GM23338 (cell line): ENCODE measurements around the gene MS4A18. TPM values are rescaled to one million over a fixed set of nuclear protein-coding genes. Genes with fewer than 3 reads are reported as not detected.

ENCODE experiments used
- ATAC-seq: fragments of 200-7000 bp; cut with Tn5 transposase; 3 replicates; pipeline ENCODE4 v1.9.1; 2020
- DNase-seq: peaks from one replicate; pipeline ENCODE4 v3.0.0-alpha.2; 2015; ENCODE audit warnings: low spot score
- H2AFZ ChIP-seq: fragments of 200-600 bp; sonication (generic); 2 replicates; pipeline ENCODE4 v1.8.0; 2016; ENCODE audit warnings: antibody characterized with exemption, mild to moderate bottlenecking, moderate library complexity
- H3F3A ChIP-seq: fragments of 200-600 bp; sonication (generic); replicated peaks from 2 replicates; pipeline ENCODE4 v1.8.0; 2017; ENCODE audit warnings: antibody characterized with exemption, mixed run types, low read depth
- H3K27ac ChIP-seq: fragments of 200-600 bp; sonication (generic); 2 replicates; pipeline ENCODE4 v1.6.1; 2016; ENCODE audit warnings: low read depth
- H3K27me3 ChIP-seq: fragments of 200-600 bp; sonication (generic); 2 replicates; pipeline ENCODE4 v1.8.0; 2016; ENCODE audit warnings: mild to moderate bottlenecking, mixed run types, moderate library complexity; ENCODE audit not compliant: insufficient read depth
- H3K36me3 ChIP-seq: fragments of 200-600 bp; sonication (generic); 2 replicates; pipeline ENCODE4 v1.8.0; 2016; ENCODE audit warnings: mild to moderate bottlenecking; ENCODE audit not compliant: insufficient read depth
- H3K4me1 ChIP-seq: fragments of 200-600 bp; sonication (generic); 2 replicates; pipeline ENCODE4 v1.8.0; 2016; ENCODE audit warnings: mild to moderate bottlenecking, moderate library complexity; ENCODE audit not compliant: insufficient read depth
- H3K4me2 ChIP-seq: fragments of 200-600 bp; sonication (generic); 2 replicates; pipeline ENCODE4 v1.7.1; 2017; ENCODE audit warnings: mixed run types
- H3K4me3 ChIP-seq: fragments of 200-600 bp; sonication (generic); 2 replicates; pipeline ENCODE4 v1.6.1; 2016; ENCODE audit warnings: mixed run types
- H3K79me2 ChIP-seq: fragments of 200-600 bp; sonication (generic); replicated peaks from 2 replicates; pipeline ENCODE4 v1.8.0; 2017; ENCODE audit warnings: mild to moderate bottlenecking; ENCODE audit not compliant: insufficient read depth
- H3K9me2 ChIP-seq: fragments of 200-600 bp; sonication (generic); 2 replicates; pipeline ENCODE4 v1.8.0; 2017; ENCODE audit not compliant: insufficient read depth
- H4K20me1 ChIP-seq: fragments of 200-600 bp; sonication (generic); replicated peaks from 2 replicates; pipeline ENCODE4 v1.8.0; 2017; ENCODE audit warnings: mild to moderate bottlenecking; ENCODE audit not compliant: insufficient read depth
- H3K27ac Mint-ChIP-seq: 2 replicates; pipeline ENCODE4 v1.8.0; 2020; ENCODE audit warnings: inconsistent platforms, mild to moderate bottlenecking, moderate library complexity, mixed read lengths
- H3K27me3 Mint-ChIP-seq: 3 replicates; pipeline ENCODE4 v1.8.0; 2022; ENCODE audit warnings: low read depth, mild to moderate bottlenecking, moderate library complexity, mixed read lengths, inconsistent platforms; ENCODE audit not compliant: insufficient read depth, poor library complexity
- H3K36me3 Mint-ChIP-seq: 3 replicates; pipeline ENCODE4 v1.8.0; 2021; ENCODE audit warnings: low read depth, mild to moderate bottlenecking, inconsistent platforms, moderate library complexity, mixed read lengths
- H3K4me1 Mint-ChIP-seq: 3 replicates; pipeline ENCODE4 v1.8.0; 2020; ENCODE audit warnings: mild to moderate bottlenecking, inconsistent platforms, mixed read lengths
- H3K4me3 Mint-ChIP-seq: 3 replicates; pipeline ENCODE4 v1.8.0; 2021; ENCODE audit warnings: moderate library complexity, mild to moderate bottlenecking, inconsistent platforms, mixed read lengths
- H3K9me3 Mint-ChIP-seq: 3 replicates; pipeline ENCODE4 v1.8.0; 2020; ENCODE audit warnings: moderate library complexity, mild to moderate bottlenecking, inconsistent platforms, mixed read lengths
- CTCF ChIP-seq, 2 experiments: fragments of 200-600 bp in 1 of 2; sonication (generic) in 1 of 2; conservative IDR thresholded peaks; 2 replicates each; pipeline versions ENCODE4 v1.5.1 to v1.6.1; 2016 to 2017; ENCODE audit warnings: antibody characterized with exemption in 2 of 2, low read depth in 2 of 2, mild to moderate bottlenecking in 2 of 2, moderate library complexity in 1 of 2
- JUNB ChIP-seq: IDR thresholded peaks from one replicate; pipeline ENCODE4 v1.6.1; 2016; ENCODE audit warnings: antibody characterized with exemption; ENCODE audit not compliant: unreplicated experiment
- POLR2AphosphoS5 ChIP-seq: IDR thresholded peaks from 2 replicates; pipeline ENCODE4 v1.6.1; 2016; ENCODE audit warnings: antibody characterized with exemption, low read depth
- STAT1 ChIP-seq: IDR thresholded peaks from one replicate; pipeline ENCODE4 v1.6.1; 2016; ENCODE audit warnings: antibody characterized with exemption; ENCODE audit not compliant: unreplicated experiment
- polyA plus RNA-seq: library from polyadenylated mRNA; unstranded; fragments of >200 nt; fragmentation: Nextera tagmentation; extraction: Ambion mirVana; gene quantifications from 2 replicates; pipeline ENCODE4 v1.2.1, GENCODE V29; 2016
- total RNA-seq: library from RNA; depleted of rRNA; stranded (reverse); fragments of >200 nt; shearing (Covaris generic); gene quantifications from 2 replicates; pipeline ENCODE4 v1.2.3, GENCODE V29; 2014
- TF ChIP-seq, protein P1 (sequence below): fragments of 250-450 bp; sonication (Bioruptor Pico); IDR thresholded peaks from 2 replicates; pipeline ENCODE4 v1.5.0; 2020; ENCODE audit warnings: mild to moderate bottlenecking, moderate library complexity

Gene MS4A18
- total and polyA plus RNA-seq, 2 experiments from 2014 or later: not detected

DNA sequence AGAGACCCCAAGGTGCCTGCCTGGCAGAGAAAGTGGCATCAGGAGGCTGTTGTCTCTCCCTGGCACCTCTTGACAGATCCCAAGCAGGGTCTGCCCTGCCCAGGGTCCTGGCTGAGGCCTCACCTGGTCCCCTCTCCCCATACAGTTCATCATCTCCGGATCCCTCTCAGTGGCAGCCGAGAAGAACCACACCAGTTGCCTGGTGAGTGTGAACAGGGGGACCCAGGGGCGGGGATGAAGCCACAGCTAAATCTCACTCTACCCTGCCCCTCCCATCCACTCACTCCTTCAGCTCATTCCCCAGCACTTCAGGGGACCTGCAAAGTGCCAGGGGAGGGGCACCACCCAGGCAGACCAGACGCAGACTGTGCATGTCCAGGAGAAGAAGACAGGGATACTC lies 46.6 kb downstream of the MS4A18 start:
- no peaks in the 10 kb centered on the region for H3K4me1 ChIP-seq
- H3K27me3 Mint-ChIP-seq: peaks cover 18% of the 10 kb centered on the region

More for the DNA sequence above, 46.6 kb downstream of the MS4A18 start:
- no peaks in the 10 kb centered on the region; the same call in 2 of the 3 replicates for H3K36me3 Mint-ChIP-seq
- DNase-seq (no peak), ATAC-seq (no peak)
- Histone ChIP-seq H3K27ac (no peak overlapping the region), H3F3A (no peaks in the 10 kb centered on the region), H3K4me3 (no peak overlapping the region), H3K79me2 (no peaks in the 10 kb centered on the region), H3K4me2 (no peak overlapping the region), H3K36me3 (no peaks in the 10 kb centered on the region), H3K9me2 (no peaks in the 10 kb centered on the region; the same call in 1 of the 2 replicates), H2AFZ (no peak overlapping the region), H4K20me1 (no peaks in the 10 kb centered on the region), H3K27me3 (peaks cover 17% of the 10 kb centered on the region; the same call in 1 of the 2 replicates)
- peaks cover 7% of the 10 kb centered on the region for H3K9me3 Mint-ChIP-seq
- TF ChIP-seq JUNB: no peak
- TF ChIP-seq, protein P1, sequence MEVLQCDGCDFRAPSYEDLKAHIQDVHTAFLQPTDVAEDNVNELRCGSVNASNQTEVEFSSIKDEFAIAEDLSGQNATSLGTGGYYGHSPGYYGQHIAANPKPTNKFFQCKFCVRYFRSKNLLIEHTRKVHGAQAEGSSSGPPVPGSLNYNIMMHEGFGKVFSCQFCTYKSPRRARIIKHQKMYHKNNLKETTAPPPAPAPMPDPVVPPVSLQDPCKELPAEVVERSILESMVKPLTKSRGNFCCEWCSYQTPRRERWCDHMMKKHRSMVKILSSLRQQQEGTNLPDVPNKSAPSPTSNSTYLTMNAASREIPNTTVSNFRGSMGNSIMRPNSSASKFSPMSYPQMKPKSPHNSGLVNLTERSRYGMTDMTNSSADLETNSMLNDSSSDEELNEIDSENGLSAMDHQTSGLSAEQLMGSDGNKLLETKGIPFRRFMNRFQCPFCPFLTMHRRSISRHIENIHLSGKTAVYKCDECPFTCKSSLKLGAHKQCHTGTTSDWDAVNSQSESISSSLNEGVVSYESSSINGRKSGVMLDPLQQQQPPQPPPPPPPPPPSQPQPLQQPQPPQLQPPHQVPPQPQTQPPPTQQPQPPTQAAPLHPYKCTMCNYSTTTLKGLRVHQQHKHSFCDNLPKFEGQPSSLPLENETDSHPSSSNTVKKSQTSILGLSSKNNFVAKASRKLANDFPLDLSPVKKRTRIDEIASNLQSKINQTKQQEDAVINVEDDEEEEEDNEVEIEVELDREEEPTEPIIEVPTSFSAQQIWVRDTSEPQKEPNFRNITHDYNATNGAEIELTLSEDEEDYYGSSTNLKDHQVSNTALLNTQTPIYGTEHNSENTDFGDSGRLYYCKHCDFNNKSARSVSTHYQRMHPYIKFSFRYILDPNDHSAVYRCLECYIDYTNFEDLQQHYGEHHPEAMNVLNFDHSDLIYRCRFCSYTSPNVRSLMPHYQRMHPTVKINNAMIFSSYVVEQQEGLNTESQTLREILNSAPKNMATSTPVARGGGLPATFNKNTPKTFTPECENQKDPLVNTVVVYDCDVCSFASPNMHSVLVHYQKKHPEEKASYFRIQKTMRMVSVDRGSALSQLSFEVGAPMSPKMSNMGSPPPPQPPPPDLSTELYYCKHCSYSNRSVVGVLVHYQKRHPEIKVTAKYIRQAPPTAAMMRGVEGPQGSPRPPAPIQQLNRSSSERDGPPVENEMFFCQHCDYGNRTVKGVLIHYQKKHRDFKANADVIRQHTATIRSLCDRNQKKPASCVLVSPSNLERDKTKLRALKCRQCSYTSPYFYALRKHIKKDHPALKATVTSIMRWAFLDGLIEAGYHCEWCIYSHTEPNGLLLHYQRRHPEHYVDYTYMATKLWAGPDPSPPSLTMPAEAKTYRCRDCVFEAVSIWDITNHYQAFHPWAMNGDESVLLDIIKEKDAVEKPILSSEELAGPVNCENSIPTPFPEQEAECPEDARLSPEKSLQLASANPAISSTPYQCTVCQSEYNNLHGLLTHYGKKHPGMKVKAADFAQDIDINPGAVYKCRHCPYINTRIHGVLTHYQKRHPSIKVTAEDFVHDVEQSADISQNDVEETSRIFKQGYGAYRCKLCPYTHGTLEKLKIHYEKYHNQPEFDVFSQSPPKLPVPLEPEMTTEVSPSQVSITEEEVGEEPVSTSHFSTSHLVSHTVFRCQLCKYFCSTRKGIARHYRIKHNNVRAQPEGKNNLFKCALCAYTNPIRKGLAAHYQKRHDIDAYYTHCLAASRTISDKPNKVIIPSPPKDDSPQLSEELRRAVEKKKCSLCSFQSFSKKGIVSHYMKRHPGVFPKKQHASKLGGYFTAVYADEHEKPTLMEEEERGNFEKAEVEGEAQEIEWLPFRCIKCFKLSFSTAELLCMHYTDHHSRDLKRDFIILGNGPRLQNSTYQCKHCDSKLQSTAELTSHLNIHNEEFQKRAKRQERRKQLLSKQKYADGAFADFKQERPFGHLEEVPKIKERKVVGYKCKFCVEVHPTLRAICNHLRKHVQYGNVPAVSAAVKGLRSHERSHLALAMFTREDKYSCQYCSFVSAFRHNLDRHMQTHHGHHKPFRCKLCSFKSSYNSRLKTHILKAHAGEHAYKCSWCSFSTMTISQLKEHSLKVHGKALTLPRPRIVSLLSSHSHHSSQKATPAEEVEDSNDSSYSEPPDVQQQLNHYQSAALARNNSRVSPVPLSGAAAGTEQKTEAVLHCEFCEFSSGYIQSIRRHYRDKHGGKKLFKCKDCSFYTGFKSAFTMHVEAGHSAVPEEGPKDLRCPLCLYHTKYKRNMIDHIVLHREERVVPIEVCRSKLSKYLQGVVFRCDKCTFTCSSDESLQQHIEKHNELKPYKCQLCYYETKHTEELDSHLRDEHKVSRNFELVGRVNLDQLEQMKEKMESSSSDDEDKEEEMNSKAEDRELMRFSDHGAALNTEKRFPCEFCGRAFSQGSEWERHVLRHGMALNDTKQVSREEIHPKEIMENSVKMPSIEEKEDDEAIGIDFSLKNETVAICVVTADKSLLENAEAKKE (CRISPR knock-in tag): no peak
- TF ChIP-seq STAT1: no peak
- no peak for TF ChIP-seq POLR2AphosphoS5
- no peak for TF ChIP-seq CTCF (conservative IDR thresholded peaks at IDR 0.05; ENCODE audit: low read depth in 2 of 2)
- H3K4me3 Mint-ChIP-seq: no peak overlapping the region
- no peak overlapping the region for H3K27ac Mint-ChIP-seq
- H3K4me1 Mint-ChIP-seq: peaks cover 8% of the 10 kb centered on the region; the same call in 2 of the 3 replicates
